Cardiac muscle cell (in vitro differentiated cells and primary cell): ENCODE data around the gene DPPA2. TPM values are rescaled to one million over a fixed set of nuclear protein-coding genes. Genes with fewer than 3 reads are reported as not detected.
A peak's percentile ranks its signal among the peaks of the same experiment; 100 is the strongest.

Source experiments
- DNase-seq, 2 donors: peaks; one replicate each; pipeline versions ENCODE4 v3.0.0 to v3.0.0-alpha.2; 2010 to 2017; ENCODE audit warnings: low read depth in 1 of 2, low spot score in 1 of 2
- H3K27ac ChIP-seq: fragments of 200-600 bp; sonication (generic); 2 replicates; pipeline ENCODE4 v1.5.1; 2016
- H3K27me3 ChIP-seq: fragments of 200-600 bp; sonication (generic); 2 replicates; pipeline ENCODE4 v1.6.0; 2016; ENCODE audit warnings: control low read depth
- H3K36me3 ChIP-seq: fragments of 200-600 bp; sonication (generic); 2 replicates; pipeline ENCODE4 v1.5.1; 2016; ENCODE audit warnings: control low read depth
- H3K4me1 ChIP-seq: fragments of 200-600 bp; sonication (generic); 2 replicates; pipeline ENCODE4 v1.8.1; 2017; ENCODE audit warnings: low read depth, mild to moderate bottlenecking, mixed run types
- H3K4me3 ChIP-seq: fragments of 200-600 bp; sonication (generic); 2 replicates; pipeline ENCODE4 v1.5.1; 2016; ENCODE audit warnings: mild to moderate bottlenecking
- H3K9me3 ChIP-seq: fragments of 200-600 bp; sonication (generic); 2 replicates; pipeline ENCODE4 v1.5.1; 2017; ENCODE audit warnings: low read depth, mild to moderate bottlenecking, control low read depth
- CTCF ChIP-seq: IDR thresholded peaks from 2 replicates; pipeline ENCODE4 v1.5.1; 2012; ENCODE audit warnings: low read depth, mild to moderate bottlenecking, low read length
- polyA plus RNA-seq: library from polyadenylated mRNA; unstranded; fragments of >200 nt; fragmentation: Nextera tagmentation; extraction: Ambion mirVana; gene quantifications from 2 replicates; pipeline ENCODE4 v1.2.1, GENCODE V29; 2016
- total RNA-seq: library from RNA; depleted of rRNA; stranded (reverse); fragments of >200 nt; gene quantifications from 2 replicates; pipeline ENCODE4 v1.2.3, GENCODE V29; 2016

DPPA2 gene
- total and polyA plus RNA-seq, 2 experiments from 2014 or later, result not detected

- Histone ChIP-seq H3K36me3 (no peaks in the 10 kb centered on the region), H3K27ac (no peak overlapping the region), H3K9me3 (no peaks in the 10 kb centered on the region), H3K4me1 (no peaks in the 10 kb centered on the region), H3K27me3 (no peaks in the 10 kb centered on the region), H3K4me3 (no peak overlapping the region)
- peak; percentile 74 to 78 for DNase-seq
- TF ChIP-seq CTCF, result peak; percentile 71
Measured at GRCh38 chr3:109275702-109276293, 40.5 kb downstream of the DPPA2 start.

- H3K36me3 ChIP-seq, result no peaks in the 10 kb centered on the region
- H3K27me3 ChIP-seq, result no peaks in the 10 kb centered on the region
- no peaks in the 10 kb centered on the region for H3K9me3 ChIP-seq
- no peak for DNase-seq
- no peak overlapping the region for H3K4me3 ChIP-seq
- no peak overlapping the region for H3K27ac ChIP-seq
- no peaks in the 10 kb centered on the region for H3K4me1 ChIP-seq
- no peak for TF ChIP-seq CTCF
Measured at GRCh38 chr3:109270779-109271178, 45.5 kb downstream of the DPPA2 start.

GRCh38 chr3:109269577-109270275, 46.6 kb downstream of the DPPA2 start:
- Histone ChIP-seq H3K4me3 (no peak overlapping the region), H3K27me3 (no peaks in the 10 kb centered on the region), H3K36me3 (no peaks in the 10 kb centered on the region), H3K9me3 (no peaks in the 10 kb centered on the region), H3K4me1 (no peaks in the 10 kb centered on the region), H3K27ac (no peak overlapping the region)
- TF ChIP-seq CTCF, result no peak
- DNase-seq, result no peak

- Histone ChIP-seq H3K36me3 (no peaks in the 10 kb centered on the region), H3K4me3 (no peak overlapping the region), H3K27ac (no peak overlapping the region), H3K4me1 (no peaks in the 10 kb centered on the region), H3K9me3 (no peaks in the 10 kb centered on the region), H3K27me3 (no peaks in the 10 kb centered on the region)
- no peak for TF ChIP-seq CTCF
- peak in 1 of 2 donors; percentile 22 for DNase-seq
Measured at GRCh38 chr3:109268181-109268580, 48.1 kb downstream of the DPPA2 start.

- H3K27me3 ChIP-seq, result no peaks in the 10 kb centered on the region
- H3K27ac ChIP-seq, result no peak overlapping the region
- H3K4me3 ChIP-seq, result no peak overlapping the region
- H3K4me1 ChIP-seq, result no peaks in the 10 kb centered on the region
- no peaks in the 10 kb centered on the region for H3K36me3 ChIP-seq
- H3K9me3 ChIP-seq, result no peaks in the 10 kb centered on the region
- peak in 1 of 2 donors; percentile 67 for DNase-seq
- TF ChIP-seq CTCF, result no peak
Measured at GRCh38 chr3:109265295-109265694, 51.0 kb downstream of the DPPA2 start.
